Kidney (tissue), 14 donors: ENCODE data around the gene TGFB2. TPM values are rescaled to one million over a fixed set of nuclear protein-coding genes. Genes with fewer than 3 reads are reported as not detected.

Source experiments
- DNase-seq, 5 donors: peaks; one replicate each; pipeline ENCODE4 v3.0.0-alpha.2; 2013 to 2020
- FAIRE-seq: peaks from 2 replicates; lab custom pipeline; 2012; peaks lifted over from hg19 to GRCh38; lab: Jason Lieb, UNC
- H3K27ac ChIP-seq, 2 donors: one replicate each; pipeline ENCODE4 v1.7.0; 2013; ENCODE audit warnings: low read depth in 2 of 2, low read length in 2 of 2, inconsistent platforms in 1 of 2
- H3K27me3 ChIP-seq: one replicate; pipeline ENCODE4 v1.7.1; 2013; ENCODE audit warnings: low read length, inconsistent platforms; ENCODE audit not compliant: control insufficient read depth, insufficient read depth
- H3K36me3 ChIP-seq, 3 donors: one replicate each; pipeline versions ENCODE4 v1.7.0 to v1.7.1; 2013; ENCODE audit warnings: low read length in 3 of 3, control low read depth in 1 of 3, inconsistent platforms in 1 of 3; ENCODE audit not compliant: insufficient read depth in 3 of 3, control insufficient read depth in 2 of 3
- H3K4me1 ChIP-seq, 3 donors: one replicate each; pipeline versions ENCODE4 v1.7.0 to v1.7.1; 2013; ENCODE audit warnings: low read length in 3 of 3, inconsistent platforms in 1 of 3, low read depth in 1 of 3; ENCODE audit not compliant: control insufficient read depth in 2 of 3, insufficient read depth in 2 of 3
- H3K4me3 ChIP-seq, 3 donors: one replicate each; pipeline versions ENCODE4 v1.7.0 to v1.8.1; 2013; ENCODE audit warnings: low read length in 3 of 3, control low read depth in 1 of 3, inconsistent platforms in 1 of 3
- H3K9ac ChIP-seq, 3 donors: one replicate each; pipeline versions ENCODE4 v1.7.0 to v1.7.1; 2013; ENCODE audit warnings: low read length in 3 of 3, control low read depth in 1 of 3, inconsistent platforms in 1 of 3
- H3K9me3 ChIP-seq, 3 donors: one replicate each; pipeline versions ENCODE4 v1.7.0 to v1.7.1; 2013; ENCODE audit warnings: low read length in 3 of 3, control low read depth in 1 of 3, inconsistent platforms in 1 of 3; ENCODE audit not compliant: control insufficient read depth in 2 of 3, insufficient read depth in 1 of 3
- CTCF ChIP-seq: IDR thresholded peaks from 3 replicates; pipeline ENCODE4 v1.5.1; 2012; ENCODE audit warnings: mild to moderate bottlenecking, moderate library complexity, borderline replicate concordance; ENCODE audit not compliant: insufficient read depth; ENCODE audit errors: extremely low read depth
- intact Hi-C: fragments of 100-400 bp; cut with DNase I; formaldehyde crosslinking; loops from one replicate; pipeline ENCODE4 v1.11.1; 2022
- polyA plus RNA-seq: library from polyadenylated mRNA; stranded (reverse); fragments of 350-450 nt; fragmentation: Illumina TruSeq; extraction: RNeasy Lipid Tissue Mini Kit (QIAGEN cat#74804); gene quantifications from one replicate; pipeline ENCODE4 v1.2.3, GENCODE V29; 2014; ENCODE audit warnings: low read depth, low replicate concordance; ENCODE audit not compliant: insufficient read depth
- total RNA-seq: library from RNA; stranded (reverse); fragmentation: NEBNext Ultra II Directional; extraction: Animal tissue kit (Norgen Biotek cat#: 25700); gene quantifications from one replicate; pipeline ENCODE4 v1.2.1, GENCODE V29; 2021
- donor health status: control.
- donor health status: control.
- donor health status: control.
- donor health status: control.
- donor health status: control.
- donor health status: DM: yes; HTN: yes; CAD: no.
- donor health status: Normal renal cell carcinoma (clear cell type).

TGFB2 gene
- total and polyA plus RNA-seq, 2 donors from 2014 or later: 1.4 to 12.2 TPM

GRCh38 chr1:218479436-218480115 lies 134.4 kb downstream of the TGFB2 start:
- Histone ChIP-seq H3K27me3 (no peaks in the 10 kb centered on the region), H3K27ac (peak overlapping the region in 1 of 2 donors; percentile 2), H3K9me3 (no peaks in the 10 kb centered on the region), H3K4me1 (peaks cover 0 to 3% (median 0%) of the 10 kb centered on the region in 3 donors), H3K4me3 (no peak overlapping the region), H3K9ac (no peak overlapping the region), H3K36me3 (no peaks in the 10 kb centered on the region)
- no peak for DNase-seq
- no peak for FAIRE-seq
- TF ChIP-seq CTCF: no peak
- intact Hi-C loops: no loop called here

DNA sequence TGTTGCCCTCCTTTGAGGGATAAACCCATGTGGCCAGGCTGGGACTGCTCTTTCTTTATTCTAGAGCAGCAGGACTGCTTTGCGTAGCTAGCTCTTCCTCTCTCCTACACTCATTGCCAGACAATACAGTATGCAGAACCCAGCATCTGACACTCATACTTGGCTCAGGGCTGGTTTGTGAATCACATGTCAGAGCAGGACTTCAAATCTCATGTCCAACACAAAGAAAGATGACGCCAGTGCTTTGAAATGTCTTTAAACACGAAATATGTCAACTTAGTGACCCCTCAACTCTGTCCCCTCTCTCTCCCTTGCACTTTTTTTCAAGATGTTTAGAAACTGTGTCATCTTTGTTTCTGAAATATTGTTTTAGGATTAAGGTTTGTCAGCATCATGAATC lies 135.0 kb downstream of the TGFB2 start:
- intact Hi-C loops: no loop called here
- peak overlapping the region in 1 of 2 donors; percentile 2 for H3K27ac ChIP-seq
- no peak overlapping the region for H3K4me3 ChIP-seq
- H3K27me3 ChIP-seq: no peaks in the 10 kb centered on the region
- no peak for FAIRE-seq
- H3K36me3 ChIP-seq: no peaks in the 10 kb centered on the region
- no peak for DNase-seq
- no peak for TF ChIP-seq CTCF
- peaks cover 0 to 3% (median 0%) of the 10 kb centered on the region in 3 donors for H3K4me1 ChIP-seq
- H3K9me3 ChIP-seq: no peaks in the 10 kb centered on the region
- H3K9ac ChIP-seq: no peak overlapping the region

DNA sequence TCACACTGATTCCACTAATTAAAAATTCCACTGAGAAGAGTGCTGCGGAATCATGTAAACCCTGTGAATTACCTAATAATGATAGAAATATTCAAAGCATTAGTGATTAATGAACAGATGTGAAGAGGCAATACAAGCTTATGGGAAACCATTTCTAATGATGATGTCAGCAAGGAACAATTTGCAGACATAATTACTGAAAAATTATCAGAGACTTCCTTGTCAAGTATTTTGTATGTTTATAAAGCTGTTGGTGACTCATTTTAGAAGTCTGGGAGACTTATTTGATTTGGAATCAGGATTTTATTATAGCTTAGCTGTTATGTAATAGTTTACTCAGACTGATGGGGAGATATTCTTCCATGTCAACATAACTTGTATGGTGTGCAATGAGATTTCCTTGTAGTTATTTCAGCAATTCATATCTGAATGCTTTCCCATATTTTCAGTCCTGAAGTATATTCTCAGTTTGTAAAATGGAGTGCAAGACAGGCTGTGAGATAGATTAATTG lies 135.5 kb downstream of the TGFB2 start:
- no peaks in the 10 kb centered on the region for H3K9me3 ChIP-seq
- H3K4me1 ChIP-seq: peaks cover 0 to 3% (median 0%) of the 10 kb centered on the region in 3 donors
- intact Hi-C loops: no loop called here
- no peak for TF ChIP-seq CTCF
- FAIRE-seq: no peak
- H3K4me3 ChIP-seq: no peak overlapping the region
- no peaks in the 10 kb centered on the region for H3K36me3 ChIP-seq
- H3K9ac ChIP-seq: no peak overlapping the region
- no peak overlapping the region for H3K27ac ChIP-seq
- DNase-seq: no peak
- no peaks in the 10 kb centered on the region for H3K27me3 ChIP-seq
